Sigmoid colon (tissue), 7 donors: Measurements from ENCODE around the gene CTSO. TPM values are rescaled to one million over a fixed set of nuclear protein-coding genes. Genes with fewer than 3 reads are reported as not detected.

Source experiments
- DNase-seq: peaks from one replicate; pipeline ENCODE4 v3.0.0-alpha.2; 2019
- H3K27ac ChIP-seq, 4 donors: fragments of 200-600 bp; sonication (generic); one replicate each; pipeline ENCODE4 v1.5.1; 2016 to 2019; ENCODE audit warnings: mild to moderate bottlenecking in 1 of 4
- H3K27me3 ChIP-seq, 3 donors: fragments of 200-600 bp; sonication (generic); one replicate each; pipeline ENCODE4 v1.5.1; 2019; ENCODE audit warnings: mild to moderate bottlenecking in 1 of 3
- H3K36me3 ChIP-seq, 4 donors: fragments of 200-600 bp; sonication (generic); one replicate each; pipeline ENCODE4 v1.5.1; 2016 to 2019
- H3K4me1 ChIP-seq, 4 donors: fragments of 200-600 bp; sonication (generic); one replicate each; pipeline ENCODE4 v1.5.1; 2017 to 2019
- H3K4me3 ChIP-seq, 4 donors: fragments of 200-600 bp; sonication (generic); one replicate each; pipeline ENCODE4 v1.5.1; 2017 to 2019; ENCODE audit warnings: mild to moderate bottlenecking in 2 of 4, moderate library complexity in 1 of 4
- H3K9me3 ChIP-seq, 4 donors: fragments of 200-600 bp in 3 of 4; sonication (generic) in 3 of 4; one replicate each; pipeline versions ENCODE4 v1.5.1 to v1.6.1; 2013 to 2019
- EP300 ChIP-seq, 4 donors: sonication (generic); formaldehyde crosslinking; IDR thresholded peaks; one replicate each; pipeline ENCODE4 v1.6.1; 2017; ENCODE audit warnings: antibody characterized with exemption in 4 of 4
- POLR2A ChIP-seq, 2 donors: fragments of 450-650 bp; IDR thresholded peaks; one replicate each; pipeline ENCODE4 v1.6.1; 2016; ENCODE audit warnings: antibody characterized with exemption in 2 of 2, mild to moderate bottlenecking in 2 of 2, moderate library complexity in 2 of 2
- POLR2AphosphoS5 ChIP-seq, 4 donors: sonication (generic); formaldehyde crosslinking; IDR thresholded peaks; one replicate each; pipeline ENCODE4 v1.6.1; 2017; ENCODE audit warnings: antibody characterized with exemption in 4 of 4
- WGBS, 2 donors: extraction: QIAGEN DNeasy Blood & Tissue Kit; methylation state at CpG; one replicate each; pipeline ENCODE4 v1.1.7; 2013; 5-methylcytosine and 5-hydroxymethylcytosine counted together
- intact Hi-C: fragments of 100-400 bp; cut with DNase I; formaldehyde crosslinking; loops from one replicate; pipeline ENCODE4 v1.15.1; 2023
- polyA plus RNA-seq, 3 donors: library from polyadenylated mRNA; stranded (reverse); fragments of 200-250 nt; gene quantifications; one replicate each; pipeline ENCODE4 v1.2.3, GENCODE V29; 2013
- total RNA-seq, 4 donors: library from RNA; depleted of rRNA; stranded (reverse); fragments of >200 nt; gene quantifications; one replicate each; pipeline ENCODE4 v1.1.0, GENCODE V29; 2016
- TF ChIP-seq, protein P1 (sequence below), 4 experiments: fragments of 450-650 bp in 3 of 4; fragments of 200-600 bp in 1 of 4; IDR thresholded peaks; one replicate each; pipeline ENCODE4 v1.5.1; 2016 to 2019; ENCODE audit warnings: antibody characterized with exemption in 4 of 4, mild to moderate bottlenecking in 3 of 4, moderate library complexity in 2 of 4
- donor health status: healthy with polysubstance abuse.
- donor health status: Bipolar disorder and iron deficiency.
- donor health status: healthy.

The CTSO gene
- total and polyA plus RNA-seq, 7 donors = 2.1 to 41.4 (median 26.0) TPM

DNA sequence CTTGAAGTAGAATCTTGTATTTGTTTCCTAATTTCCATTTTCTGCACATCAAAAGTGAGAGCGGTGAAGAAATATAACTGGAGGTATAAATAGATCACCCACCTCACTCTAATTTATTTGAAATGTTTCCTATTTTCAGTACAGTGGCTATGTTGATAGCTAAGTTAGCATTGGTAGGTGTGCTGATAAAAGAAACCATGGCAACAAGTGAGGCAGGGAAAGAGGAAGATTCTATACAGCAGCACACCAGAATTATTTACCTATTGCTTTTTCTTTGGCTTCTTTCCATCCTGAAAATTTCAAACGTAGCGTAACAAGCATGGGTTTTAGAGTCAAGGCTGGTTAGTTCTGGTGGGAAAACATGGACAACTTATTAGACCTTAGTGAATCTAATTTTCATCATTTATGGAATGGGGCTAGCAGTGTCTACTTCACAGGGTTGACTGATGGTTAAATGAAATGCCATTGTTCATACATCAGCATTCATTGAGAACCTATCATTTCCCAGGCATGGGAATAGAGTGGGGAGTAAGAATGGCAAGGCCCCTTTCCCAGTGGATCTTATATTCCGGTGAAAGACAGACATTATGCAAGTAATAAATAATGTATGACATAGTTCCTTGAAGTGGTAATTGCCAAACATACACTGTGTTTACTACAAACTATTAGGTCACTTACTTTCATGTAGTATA, 30.6 kb upstream of the CTSO start:
- 80 to 87% methylated on average over 4 of the region's 4 CpGs for WGBS, 2 donors
- H3K9me3 ChIP-seq = no peaks in the 10 kb centered on the region
- H3K4me3 ChIP-seq = no peak overlapping the region
- H3K4me1 ChIP-seq = peaks cover 0 to 24% (median under 1%) of the 10 kb centered on the region in 4 donors
- H3K27ac ChIP-seq = no peak overlapping the region
- TF ChIP-seq, protein P1, sequence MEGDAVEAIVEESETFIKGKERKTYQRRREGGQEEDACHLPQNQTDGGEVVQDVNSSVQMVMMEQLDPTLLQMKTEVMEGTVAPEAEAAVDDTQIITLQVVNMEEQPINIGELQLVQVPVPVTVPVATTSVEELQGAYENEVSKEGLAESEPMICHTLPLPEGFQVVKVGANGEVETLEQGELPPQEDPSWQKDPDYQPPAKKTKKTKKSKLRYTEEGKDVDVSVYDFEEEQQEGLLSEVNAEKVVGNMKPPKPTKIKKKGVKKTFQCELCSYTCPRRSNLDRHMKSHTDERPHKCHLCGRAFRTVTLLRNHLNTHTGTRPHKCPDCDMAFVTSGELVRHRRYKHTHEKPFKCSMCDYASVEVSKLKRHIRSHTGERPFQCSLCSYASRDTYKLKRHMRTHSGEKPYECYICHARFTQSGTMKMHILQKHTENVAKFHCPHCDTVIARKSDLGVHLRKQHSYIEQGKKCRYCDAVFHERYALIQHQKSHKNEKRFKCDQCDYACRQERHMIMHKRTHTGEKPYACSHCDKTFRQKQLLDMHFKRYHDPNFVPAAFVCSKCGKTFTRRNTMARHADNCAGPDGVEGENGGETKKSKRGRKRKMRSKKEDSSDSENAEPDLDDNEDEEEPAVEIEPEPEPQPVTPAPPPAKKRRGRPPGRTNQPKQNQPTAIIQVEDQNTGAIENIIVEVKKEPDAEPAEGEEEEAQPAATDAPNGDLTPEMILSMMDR (IDR thresholded peaks at IDR 0.05) = no peak
- TF ChIP-seq POLR2AphosphoS5 (IDR thresholded peaks at IDR 0.05) (no peak), EP300 (IDR thresholded peaks at IDR 0.05) (no peak), POLR2A (IDR thresholded peaks at IDR 0.05) (no peak)
- DNase-seq = no peak
- no peaks in the 10 kb centered on the region for H3K27me3 ChIP-seq
- intact Hi-C loops = no loop called here
- no peaks in the 10 kb centered on the region for H3K36me3 ChIP-seq

DNA sequence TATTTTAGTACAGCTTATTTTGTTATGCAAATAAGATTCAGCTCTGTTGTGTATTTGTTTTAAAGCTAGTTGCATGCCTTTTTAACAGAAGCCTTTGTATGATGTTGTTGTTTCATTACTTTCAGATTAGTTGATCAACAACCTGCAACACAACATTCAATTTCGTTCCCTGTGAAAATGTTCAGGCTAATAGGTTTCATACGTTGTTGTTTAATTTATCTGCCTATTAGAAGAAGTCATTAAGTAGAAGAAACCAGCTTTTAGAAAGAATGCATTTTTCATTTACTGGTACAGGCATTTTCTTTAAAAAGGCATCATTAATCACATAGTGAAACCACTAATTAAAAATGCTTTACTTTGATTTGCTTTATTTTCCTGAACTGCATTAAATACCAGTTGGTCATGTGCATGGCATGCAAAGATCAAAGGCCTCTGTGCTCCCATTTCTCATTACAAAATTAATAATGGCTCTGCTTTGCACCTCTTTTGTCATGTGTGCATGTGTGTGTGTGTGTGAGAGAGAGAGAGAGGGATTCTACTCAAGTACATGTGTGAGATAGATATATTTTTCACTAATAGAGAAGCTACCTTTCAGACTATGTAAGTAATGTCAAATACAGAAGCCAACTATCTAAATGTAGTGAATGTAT, 29.2 kb upstream of the CTSO start:
- no peaks in the 10 kb centered on the region for H3K36me3 ChIP-seq
- 48 to 59% methylated on average over 2 of the region's 2 CpGs for WGBS, 2 donors

DNA sequence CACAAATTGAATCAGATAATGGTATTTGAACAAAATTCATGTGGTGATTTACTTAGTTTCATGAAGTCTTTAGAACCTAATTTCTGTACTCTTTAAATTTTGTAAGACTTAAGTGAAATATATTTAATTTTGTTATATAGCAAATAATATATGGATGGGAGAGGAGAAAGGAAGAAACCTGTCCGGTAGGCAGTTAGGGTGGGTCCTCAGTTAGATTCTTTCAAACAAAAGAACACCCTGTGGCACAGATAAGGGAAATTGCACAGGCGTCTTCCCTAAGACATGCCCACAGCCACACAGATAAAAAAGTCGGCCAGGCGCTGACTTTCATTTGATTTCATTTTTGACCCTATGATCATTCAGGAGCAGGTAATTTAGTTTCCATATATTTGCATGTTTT, 25.1 kb upstream of the CTSO start:
- WGBS, 2 donors = 71 to 72% methylated on average over 4 of the region's 4 CpGs
- TF ChIP-seq POLR2A (IDR thresholded peaks at IDR 0.05) (no peak), EP300 (IDR thresholded peaks at IDR 0.05) (no peak), POLR2AphosphoS5 (IDR thresholded peaks at IDR 0.05) (no peak)
- TF ChIP-seq, protein P1 (IDR thresholded peaks at IDR 0.05) = no peak
- intact Hi-C loops = no loop called here

More for the DNA sequence above, 29.2 kb upstream of the CTSO start:
- Histone ChIP-seq H3K4me3 (no peak overlapping the region), H3K4me1 (peaks cover 0 to 22% (median 0%) of the 10 kb centered on the region in 4 donors), H3K27me3 (no peaks in the 10 kb centered on the region), H3K9me3 (peaks cover 0 to 5% (median 0%) of the 10 kb centered on the region in 4 donors), H3K27ac (no peak overlapping the region)
- intact Hi-C loops = no loop called here
- DNase-seq = no peak
- TF ChIP-seq POLR2AphosphoS5 (IDR thresholded peaks at IDR 0.05) = no peak

GRCh38 chr4:155975511-155975910, 21.8 kb upstream of the CTSO start:
- intact Hi-C loops = no loop called here
- Histone ChIP-seq H3K27ac (no peak overlapping the region), H3K27me3 (no peaks in the 10 kb centered on the region), H3K9me3 (peaks cover 0 to 5% (median 0%) of the 10 kb centered on the region in 4 donors), H3K4me1 (peaks cover 0 to 10% (median 7%) of the 10 kb centered on the region in 4 donors), H3K36me3 (no peaks in the 10 kb centered on the region), H3K4me3 (no peak overlapping the region)
- no peak for DNase-seq
- WGBS, 2 donors = 98% methylated on average over 2 of the region's 2 CpGs
- no peak for TF ChIP-seq EP300 (IDR thresholded peaks at IDR 0.05)

More for the DNA sequence above, 25.1 kb upstream of the CTSO start:
- no peaks in the 10 kb centered on the region for H3K27me3 ChIP-seq
- peaks cover 0 to 29% (median 6%) of the 10 kb centered on the region in 4 donors for H3K4me1 ChIP-seq
- no peak for DNase-seq
- no peak overlapping the region for H3K27ac ChIP-seq
- no peaks in the 10 kb centered on the region for H3K36me3 ChIP-seq
- no peak overlapping the region for H3K4me3 ChIP-seq
- peaks cover 0 to 5% (median 0%) of the 10 kb centered on the region in 4 donors for H3K9me3 ChIP-seq

DNA sequence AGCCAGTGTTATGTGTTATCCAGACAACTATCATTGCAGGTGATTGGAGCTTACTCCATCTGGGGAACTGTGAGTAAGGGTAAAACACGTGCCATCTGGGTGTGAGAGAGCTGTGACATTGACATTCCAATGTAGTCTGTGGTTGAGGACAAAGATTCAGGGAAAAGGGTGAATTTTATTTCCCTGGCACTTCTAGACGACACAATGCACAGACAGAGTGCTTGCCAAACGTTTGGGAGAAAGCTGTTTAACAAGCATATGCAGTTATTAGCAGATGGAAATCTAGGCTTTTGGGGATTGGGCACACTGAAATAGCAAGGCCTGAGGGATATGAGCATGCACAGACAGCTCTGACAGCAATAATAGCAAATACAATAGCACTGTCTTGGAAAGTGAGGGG, 21.3 kb upstream of the CTSO start:
- 6 to 30% methylated on average over 3 of the region's 3 CpGs for WGBS, 2 donors

More for the DNA sequence above, 21.3 kb upstream of the CTSO start:
- H3K27ac ChIP-seq = no peak overlapping the region
- no peak overlapping the region for H3K4me3 ChIP-seq
- no peaks in the 10 kb centered on the region for H3K36me3 ChIP-seq
- intact Hi-C loops = no loop called here
- no peak for TF ChIP-seq EP300 (IDR thresholded peaks at IDR 0.05)
- TF ChIP-seq POLR2A (IDR thresholded peaks at IDR 0.05) = no peak
- no peak for TF ChIP-seq POLR2AphosphoS5 (IDR thresholded peaks at IDR 0.05)
- TF ChIP-seq, protein P1 (IDR thresholded peaks at IDR 0.05) = no peak
- no peak for DNase-seq
- H3K9me3 ChIP-seq = peaks cover 0 to 5% (median 0%) of the 10 kb centered on the region in 4 donors
- no peaks in the 10 kb centered on the region for H3K27me3 ChIP-seq
- peaks cover 0 to 10% (median 7%) of the 10 kb centered on the region in 4 donors for H3K4me1 ChIP-seq
